Suprapubic skin (tissue), 4 donors: ENCODE data around the gene BCAS1.

Experiments
- EP300 ChIP-seq: sonication (generic); formaldehyde crosslinking; IDR thresholded peaks from one replicate; pipeline ENCODE4 v1.6.1; 2017; ENCODE audit warnings: antibody characterized with exemption
- POLR2A ChIP-seq, 2 donors: fragments of 450-650 bp; IDR thresholded peaks; one replicate each; pipeline ENCODE4 v1.6.1; 2017; ENCODE audit warnings: antibody characterized with exemption in 2 of 2, mild to moderate bottlenecking in 2 of 2, moderate library complexity in 2 of 2
- POLR2AphosphoS5 ChIP-seq, 3 donors: sonication (generic); formaldehyde crosslinking; IDR thresholded peaks; one replicate each; pipeline ENCODE4 v1.6.1; 2017; ENCODE audit warnings: antibody characterized with exemption in 3 of 3
- TF ChIP-seq, protein P1 (sequence below), 2 donors: fragments of 200-600 bp in 1 of 2; fragments of 450-650 bp in 1 of 2; sonication (generic) in 1 of 2; IDR thresholded peaks; one replicate each; pipeline ENCODE4 v1.5.1; 2016 to 2019; ENCODE audit warnings: antibody characterized with exemption in 2 of 2, mild to moderate bottlenecking in 1 of 2, moderate library complexity in 1 of 2

- TF ChIP-seq, protein P1, sequence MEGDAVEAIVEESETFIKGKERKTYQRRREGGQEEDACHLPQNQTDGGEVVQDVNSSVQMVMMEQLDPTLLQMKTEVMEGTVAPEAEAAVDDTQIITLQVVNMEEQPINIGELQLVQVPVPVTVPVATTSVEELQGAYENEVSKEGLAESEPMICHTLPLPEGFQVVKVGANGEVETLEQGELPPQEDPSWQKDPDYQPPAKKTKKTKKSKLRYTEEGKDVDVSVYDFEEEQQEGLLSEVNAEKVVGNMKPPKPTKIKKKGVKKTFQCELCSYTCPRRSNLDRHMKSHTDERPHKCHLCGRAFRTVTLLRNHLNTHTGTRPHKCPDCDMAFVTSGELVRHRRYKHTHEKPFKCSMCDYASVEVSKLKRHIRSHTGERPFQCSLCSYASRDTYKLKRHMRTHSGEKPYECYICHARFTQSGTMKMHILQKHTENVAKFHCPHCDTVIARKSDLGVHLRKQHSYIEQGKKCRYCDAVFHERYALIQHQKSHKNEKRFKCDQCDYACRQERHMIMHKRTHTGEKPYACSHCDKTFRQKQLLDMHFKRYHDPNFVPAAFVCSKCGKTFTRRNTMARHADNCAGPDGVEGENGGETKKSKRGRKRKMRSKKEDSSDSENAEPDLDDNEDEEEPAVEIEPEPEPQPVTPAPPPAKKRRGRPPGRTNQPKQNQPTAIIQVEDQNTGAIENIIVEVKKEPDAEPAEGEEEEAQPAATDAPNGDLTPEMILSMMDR (IDR thresholded peaks at IDR 0.05) = no peak
- TF ChIP-seq POLR2A (IDR thresholded peaks at IDR 0.05) (no peak), POLR2AphosphoS5 (IDR thresholded peaks at IDR 0.05) (no peak), EP300 (no peak)
These were observed 46.3 kb upstream of the BCAS1 start for GRCh38 chr20:54116550-54117235.
